OCI-LY3 (cell line): ENCODE results near the gene CCDC158.
"Not testable (repeated sequence)": the region's sequence is repeated elsewhere in the genome, so short reads cannot be mapped to it uniquely, and the experiment has no call there.

Experiments used
- H2AFZ ChIP-seq: fragments of 200-600, 300-600 bp; shearing (Covaris generic); 2 replicates; pipeline ENCODE4 v1.6.0; 2014; ENCODE audit warnings: antibody characterized with exemption, low read depth, low read length
- H3K27ac ChIP-seq: fragments of 200-600, 300-600 bp; sonication (generic); 2 replicates; pipeline ENCODE4 v1.5.1; 2014; ENCODE audit warnings: mild to moderate bottlenecking, low read length, moderate library complexity, mixed read lengths
- H3K27me3 ChIP-seq: fragments of 200-600, 300-600 bp; sonication (generic); 2 replicates; pipeline ENCODE4 v1.6.1; 2014; ENCODE audit warnings: low read depth, low read length, mixed read lengths
- H3K36me3 ChIP-seq: fragments of 200-600, 300-600 bp; sonication (generic); replicated peaks from 2 replicates; pipeline ENCODE3; 2014; ENCODE audit warnings: low read depth, low read length, mixed read lengths
- H3K4me1 ChIP-seq: fragments of 300-600, 200-600 bp; sonication (generic); 2 replicates; pipeline ENCODE4 v1.6.1; 2014; ENCODE audit warnings: low read length, mixed read lengths
- H3K4me2 ChIP-seq: fragments of 200-600, 300-600 bp; sonication (generic); 2 replicates; pipeline ENCODE4 v1.6.1; 2014; ENCODE audit warnings: low read length, mixed read lengths
- H3K4me3 ChIP-seq: fragments of 300-600, 200-600 bp; sonication (generic); 2 replicates; pipeline ENCODE4 v1.5.1; 2014; ENCODE audit warnings: antibody characterized with exemption, mild to moderate bottlenecking, low read length, moderate library complexity
- H3K79me2 ChIP-seq: fragments of 300-600, 200-600 bp; shearing (Covaris generic); 2 replicates; pipeline ENCODE4 v1.6.1; 2014; ENCODE audit warnings: mild to moderate bottlenecking, low read length, mixed read lengths
- H3K9ac ChIP-seq: fragments of 300-600, 200-600 bp; shearing (Covaris generic); 2 replicates; pipeline ENCODE4 v1.6.0; 2014; ENCODE audit warnings: mild to moderate bottlenecking, low read length, moderate library complexity
- H3K9me3 ChIP-seq: fragments of 200-600, 300-600 bp; shearing (Covaris generic); 2 replicates; pipeline ENCODE4 v1.6.1; 2014; ENCODE audit warnings: low read length, mixed read lengths; ENCODE audit not compliant: insufficient read depth
- H4K20me1 ChIP-seq: fragments of 200-600, 300-600 bp; sonication (generic); 2 replicates; pipeline ENCODE4 v1.6.1; 2016; ENCODE audit warnings: low read length, mixed read lengths; ENCODE audit not compliant: insufficient read depth
- EZH2phosphoT487 ChIP-seq: fragments of 200-600 bp; shearing (Covaris generic); IDR thresholded peaks from 2 replicates; pipeline ENCODE4 v1.6.1; 2018; ENCODE audit warnings: antibody characterized with exemption, mixed run types, low read depth
- TF ChIP-seq, protein P1 (sequence below): fragments of 200-600, 300-600 bp; sonication (generic); IDR thresholded peaks from 2 replicates; pipeline ENCODE4 v1.5.1; 2014; ENCODE audit warnings: antibody characterized with exemption, low read length, low read depth

CCDC158 gene

DNA sequence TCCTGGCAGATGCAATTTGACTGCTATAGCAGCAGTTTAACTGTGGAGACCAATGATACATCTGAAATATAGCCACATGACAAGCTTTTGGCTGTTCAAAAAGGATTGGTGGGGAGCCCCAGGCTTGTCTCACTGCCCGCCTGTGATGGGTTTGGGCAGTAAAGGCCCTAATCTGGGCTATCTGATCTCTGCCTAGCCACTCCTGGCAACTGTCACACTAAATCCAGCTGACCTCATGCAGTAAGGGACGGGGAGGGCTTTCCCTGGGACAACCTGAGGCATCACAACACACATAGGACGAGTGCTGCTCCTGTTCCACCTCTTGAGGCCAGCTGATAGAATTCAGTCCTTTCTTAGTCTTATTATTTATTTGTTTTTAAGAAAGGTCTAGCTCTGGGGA, 56.2 kb downstream of the CCDC158 start:
- Histone ChIP-seq H3K79me2 (no peaks in the 10 kb centered on the region), H4K20me1 (no peaks in the 10 kb centered on the region), H3K4me3 (no peak overlapping the region), H3K9me3 (no peaks in the 10 kb centered on the region), H3K36me3 (no peaks in the 10 kb centered on the region), H3K9ac (no peak overlapping the region), H3K27me3 (no peaks in the 10 kb centered on the region; the same call in 1 of the 2 replicates), H3K4me1 (no peaks in the 10 kb centered on the region), H2AFZ (no peak overlapping the region), H3K27ac (no peak overlapping the region), H3K4me2 (no peak overlapping the region)
- TF ChIP-seq EZH2phosphoT487 = no peak
- TF ChIP-seq, protein P1, sequence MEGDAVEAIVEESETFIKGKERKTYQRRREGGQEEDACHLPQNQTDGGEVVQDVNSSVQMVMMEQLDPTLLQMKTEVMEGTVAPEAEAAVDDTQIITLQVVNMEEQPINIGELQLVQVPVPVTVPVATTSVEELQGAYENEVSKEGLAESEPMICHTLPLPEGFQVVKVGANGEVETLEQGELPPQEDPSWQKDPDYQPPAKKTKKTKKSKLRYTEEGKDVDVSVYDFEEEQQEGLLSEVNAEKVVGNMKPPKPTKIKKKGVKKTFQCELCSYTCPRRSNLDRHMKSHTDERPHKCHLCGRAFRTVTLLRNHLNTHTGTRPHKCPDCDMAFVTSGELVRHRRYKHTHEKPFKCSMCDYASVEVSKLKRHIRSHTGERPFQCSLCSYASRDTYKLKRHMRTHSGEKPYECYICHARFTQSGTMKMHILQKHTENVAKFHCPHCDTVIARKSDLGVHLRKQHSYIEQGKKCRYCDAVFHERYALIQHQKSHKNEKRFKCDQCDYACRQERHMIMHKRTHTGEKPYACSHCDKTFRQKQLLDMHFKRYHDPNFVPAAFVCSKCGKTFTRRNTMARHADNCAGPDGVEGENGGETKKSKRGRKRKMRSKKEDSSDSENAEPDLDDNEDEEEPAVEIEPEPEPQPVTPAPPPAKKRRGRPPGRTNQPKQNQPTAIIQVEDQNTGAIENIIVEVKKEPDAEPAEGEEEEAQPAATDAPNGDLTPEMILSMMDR = no peak

DNA sequence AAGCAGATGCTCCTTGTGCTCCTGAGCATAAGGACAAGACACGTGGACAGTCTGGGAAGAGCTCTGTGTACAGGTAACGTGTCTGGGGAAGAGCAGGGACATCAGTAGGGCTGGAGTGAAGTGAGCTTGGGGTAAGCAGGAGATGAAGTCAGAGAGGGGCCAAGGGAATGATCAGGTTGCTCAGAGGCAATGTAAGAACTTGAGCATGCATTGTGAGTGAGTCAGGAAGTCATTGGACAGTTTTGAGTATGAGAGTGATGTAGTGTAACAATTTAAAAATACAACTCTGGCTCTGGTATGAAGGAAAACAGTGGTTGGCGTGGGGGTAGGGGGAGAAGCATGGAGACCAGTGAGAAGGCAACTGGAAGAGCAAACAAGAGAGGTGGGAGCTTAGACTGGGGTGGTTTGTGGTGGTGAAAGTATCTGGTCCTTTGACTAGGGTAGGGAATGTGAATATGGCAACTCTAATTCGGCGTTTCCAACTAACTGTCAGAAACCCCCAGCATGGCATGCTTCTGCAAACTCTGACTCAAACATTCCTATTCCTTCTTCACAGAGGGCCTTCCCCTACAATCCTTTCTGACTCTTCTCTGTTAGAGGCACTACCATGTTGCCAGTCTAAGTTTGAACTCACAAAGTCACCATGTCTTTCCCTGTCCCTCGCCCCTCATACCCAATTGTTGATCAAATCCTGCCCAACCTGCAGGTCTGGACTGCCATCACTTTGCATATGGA, 57.2 kb downstream of the CCDC158 start:
- H3K79me2 ChIP-seq = no peaks in the 10 kb centered on the region
- TF ChIP-seq, protein P1 = no peak
- no peak for TF ChIP-seq EZH2phosphoT487
- H3K4me1 ChIP-seq = no peaks in the 10 kb centered on the region
- H3K36me3 ChIP-seq = no peaks in the 10 kb centered on the region
- H3K4me3 ChIP-seq = no peak overlapping the region
- no peak overlapping the region for H3K4me2 ChIP-seq
- no peak overlapping the region for H2AFZ ChIP-seq
- no peaks in the 10 kb centered on the region for H4K20me1 ChIP-seq
- H3K27ac ChIP-seq = no peak overlapping the region
- H3K9me3 ChIP-seq = 0 out of 2 replicates have a peak, but pooled peaks cover 1% of the 10 kb centered on the region
- H3K9ac ChIP-seq = no peak overlapping the region
- no peaks in the 10 kb centered on the region; the same call in 1 of the 2 replicates for H3K27me3 ChIP-seq

DNA sequence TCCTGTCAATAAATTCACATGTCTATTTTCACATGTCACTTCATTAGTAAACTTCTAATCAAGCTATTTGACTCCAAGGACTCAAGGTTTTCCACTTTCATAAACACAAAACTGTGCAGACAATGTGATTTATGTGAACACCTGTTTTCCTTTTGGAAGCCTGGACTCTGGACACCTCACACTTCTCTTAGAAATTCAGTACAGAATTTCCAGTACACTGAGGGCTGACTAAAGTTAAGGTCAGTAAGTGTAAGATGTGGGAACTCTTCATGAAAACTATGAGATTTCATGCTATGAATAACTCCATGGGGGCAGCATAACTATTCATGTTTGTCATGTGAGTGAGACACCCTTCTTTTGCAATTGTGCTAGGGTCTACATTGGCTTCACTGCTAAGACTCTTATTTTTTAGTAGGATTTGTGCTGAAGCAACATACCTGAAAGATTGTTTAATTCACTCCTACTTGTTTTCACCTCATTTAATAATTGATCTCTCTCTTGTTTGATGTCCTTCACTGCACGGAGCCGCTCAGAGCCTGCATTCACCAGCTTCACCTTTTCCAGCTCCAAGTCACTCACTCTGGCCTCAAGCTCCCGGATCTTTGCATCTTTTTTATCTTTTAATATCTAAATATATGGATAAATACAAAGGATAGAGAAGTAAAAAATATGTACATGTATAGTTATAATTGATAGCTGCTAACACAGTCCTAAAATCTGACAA, 59.1 kb downstream of the CCDC158 start:
- no peak overlapping the region for H3K9ac ChIP-seq
- TF ChIP-seq, protein P1 = no peak
- TF ChIP-seq EZH2phosphoT487 = no peak
- no peaks in the 10 kb centered on the region; the same call in 1 of the 2 replicates for H3K27me3 ChIP-seq
- no peak overlapping the region for H3K27ac ChIP-seq
- no peak overlapping the region for H2AFZ ChIP-seq
- H3K4me1 ChIP-seq = no peaks in the 10 kb centered on the region
- no peak overlapping the region for H3K4me2 ChIP-seq
- no peaks in the 10 kb centered on the region for H4K20me1 ChIP-seq
- H3K9me3 ChIP-seq = peaks cover 9% of the 10 kb centered on the region; the same call in 1 of the 2 replicates
- no peak overlapping the region for H3K4me3 ChIP-seq
- no peaks in the 10 kb centered on the region for H3K36me3 ChIP-seq
- H3K79me2 ChIP-seq = no peaks in the 10 kb centered on the region

DNA sequence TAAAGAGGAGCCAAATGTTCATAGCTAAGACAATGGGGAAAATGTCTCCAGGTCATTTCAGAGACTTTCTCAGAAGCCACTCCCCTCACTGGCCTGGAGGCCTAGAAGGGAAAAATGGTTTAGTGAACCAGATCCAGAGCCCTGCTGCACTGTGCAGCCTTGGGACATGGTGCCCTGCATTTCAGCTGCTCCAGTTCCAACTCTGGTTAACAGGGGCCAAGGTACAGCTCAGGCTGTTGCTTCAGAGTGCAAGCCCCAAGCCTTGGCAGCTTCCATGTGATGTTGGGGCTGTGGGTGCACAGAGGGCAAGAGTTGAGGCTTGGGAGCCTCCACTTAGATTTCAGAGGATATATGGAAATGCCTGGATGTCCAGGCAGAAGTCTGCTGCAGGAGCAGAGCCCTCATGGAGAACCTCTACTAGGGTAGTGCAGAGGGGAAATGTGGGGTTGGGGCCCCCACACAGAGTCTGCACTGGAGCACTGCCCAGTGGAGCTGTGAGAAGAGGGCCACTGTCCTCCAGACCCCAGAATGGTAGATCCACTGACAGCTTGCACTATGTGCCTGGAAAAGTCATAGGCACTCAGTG, 61.0 kb downstream of the CCDC158 start:
- not testable (repeated sequence) for H3K4me3 ChIP-seq, H2AFZ ChIP-seq, H3K27ac ChIP-seq, H3K27me3 ChIP-seq, H3K36me3 ChIP-seq, H3K4me1 ChIP-seq, H4K20me1 ChIP-seq, H3K4me2 ChIP-seq, H3K9ac ChIP-seq, H3K79me2 ChIP-seq, H3K9me3 ChIP-seq
